ENCODE data around the gene CHMP2B.
"Not testable (repeated sequence)": the region's sequence is repeated elsewhere in the genome, so short reads cannot be mapped to it uniquely, and the experiment has no call there.

Gene CHMP2B

DNA sequence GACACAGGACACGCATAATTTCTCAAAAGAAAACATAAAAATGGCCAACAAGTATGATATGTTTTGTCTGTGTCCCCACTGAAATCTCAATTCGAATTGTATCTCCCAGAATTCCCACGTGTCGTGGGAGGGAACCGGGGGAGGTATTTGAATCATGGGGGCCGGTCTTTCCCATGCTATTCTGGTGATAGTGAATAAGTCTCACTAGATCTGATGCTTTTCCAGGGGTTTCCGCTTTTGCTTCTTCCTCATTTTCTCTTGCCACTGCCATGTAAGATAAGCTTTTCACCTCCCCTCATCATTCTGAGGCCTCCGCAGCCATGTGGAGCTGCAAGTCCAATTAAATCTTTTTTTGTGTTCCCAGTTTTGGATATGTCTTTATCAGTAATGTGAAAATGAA, 61.3 kb downstream of the CHMP2B start:
- no peak overlapping the region for H3K4me3 ChIP-seq (ENCODE audit: low read depth, low read length)
- no peak for DNase-seq (ENCODE audit: low read depth)
- TF ChIP-seq CTCF (IDR thresholded peaks at IDR 0.05; ENCODE audit: insufficient read depth, low read depth, low read length, missing control alignments) = no peak

- no peak overlapping the region for H3K4me3 ChIP-seq (ENCODE audit: low read depth, low read length)
- DNase-seq (ENCODE audit: low read depth) = peak; percentile 34
- TF ChIP-seq CTCF (IDR thresholded peaks at IDR 0.05; ENCODE audit: insufficient read depth, low read depth, low read length, missing control alignments) = peak; percentile 50
Measured at GRCh38 chr3:87298111-87298718, 71.1 kb downstream of the CHMP2B start.

- not testable (repeated sequence) for DNase-seq (ENCODE audit: low read depth); H3K4me3 ChIP-seq (ENCODE audit: low read depth, low read length)
Measured at GRCh38 chr3:87305031-87305430, 77.9 kb downstream of the CHMP2B start.
